Cardiac muscle cell (in vitro differentiated cells and primary cell): ENCODE measurements around the gene KAT7. TPM values are rescaled to one million over a fixed set of nuclear protein-coding genes. Genes with fewer than 3 reads are reported as not detected.

Experiments
- DNase-seq, 2 donors: peaks; one replicate each; pipeline versions ENCODE4 v3.0.0 to v3.0.0-alpha.2; 2010 to 2017; ENCODE audit warnings: low read depth in 1 of 2, low spot score in 1 of 2
- H3K27ac ChIP-seq: fragments of 200-600 bp; sonication (generic); 2 replicates; pipeline ENCODE4 v1.5.1; 2016
- H3K27me3 ChIP-seq: fragments of 200-600 bp; sonication (generic); 2 replicates; pipeline ENCODE4 v1.6.0; 2016; ENCODE audit warnings: control low read depth
- H3K36me3 ChIP-seq: fragments of 200-600 bp; sonication (generic); 2 replicates; pipeline ENCODE4 v1.5.1; 2016; ENCODE audit warnings: control low read depth
- H3K4me1 ChIP-seq: fragments of 200-600 bp; sonication (generic); 2 replicates; pipeline ENCODE4 v1.8.1; 2017; ENCODE audit warnings: low read depth, mild to moderate bottlenecking, mixed run types
- H3K4me3 ChIP-seq: fragments of 200-600 bp; sonication (generic); 2 replicates; pipeline ENCODE4 v1.5.1; 2016; ENCODE audit warnings: mild to moderate bottlenecking
- H3K9me3 ChIP-seq: fragments of 200-600 bp; sonication (generic); 2 replicates; pipeline ENCODE4 v1.5.1; 2017; ENCODE audit warnings: low read depth, mild to moderate bottlenecking, control low read depth
- CTCF ChIP-seq: IDR thresholded peaks from 2 replicates; pipeline ENCODE4 v1.5.1; 2012; ENCODE audit warnings: low read depth, mild to moderate bottlenecking, low read length
- polyA plus RNA-seq: library from polyadenylated mRNA; unstranded; fragments of >200 nt; fragmentation: Nextera tagmentation; extraction: Ambion mirVana; gene quantifications from 2 replicates; pipeline ENCODE4 v1.2.1, GENCODE V29; 2016
- total RNA-seq: library from RNA; depleted of rRNA; stranded (reverse); fragments of >200 nt; gene quantifications from 2 replicates; pipeline ENCODE4 v1.2.3, GENCODE V29; 2016

KAT7 gene
- total and polyA plus RNA-seq, 2 experiments from 2014 or later, result 30.0 to 33.1 TPM

DNA sequence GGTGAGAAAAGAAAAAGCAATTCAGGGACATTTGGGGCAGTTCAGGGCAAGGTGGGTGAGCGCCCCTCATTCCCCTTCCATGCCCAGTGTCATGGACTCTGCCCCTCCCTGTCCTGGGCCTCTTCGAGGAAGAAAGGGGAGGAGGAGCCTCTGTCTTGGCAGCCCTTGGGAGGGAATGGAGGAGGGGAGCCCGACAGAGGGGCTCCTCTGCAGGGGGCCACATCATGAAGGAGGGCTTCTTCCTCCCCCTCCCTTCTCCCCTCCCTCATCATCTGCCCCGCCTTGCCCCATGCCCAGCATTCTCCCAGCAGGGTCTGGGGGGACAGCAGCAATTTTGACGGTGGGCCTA is 92.5 kb downstream of the KAT7 start:
- Histone ChIP-seq H3K4me3 (no peak overlapping the region), H3K27me3 (no peaks in the 10 kb centered on the region)

GRCh38 chr17:49882434-49882833 is 94.0 kb downstream of the KAT7 start:
- no peaks in the 10 kb centered on the region for H3K27me3 ChIP-seq

More for the DNA sequence above, 92.5 kb downstream of the KAT7 start:
- no peak for DNase-seq
- Histone ChIP-seq H3K36me3 (no peaks in the 10 kb centered on the region), H3K27ac (no peak overlapping the region), H3K4me1 (peaks cover 6% of the 10 kb centered on the region), H3K9me3 (no peaks in the 10 kb centered on the region)
- no peak for TF ChIP-seq CTCF

More at GRCh38 chr17:49882434-49882833, 94.0 kb downstream of the KAT7 start:
- TF ChIP-seq CTCF, result no peak
- Histone ChIP-seq H3K36me3 (no peaks in the 10 kb centered on the region), H3K27ac (no peak overlapping the region), H3K4me3 (no peak overlapping the region), H3K9me3 (no peaks in the 10 kb centered on the region), H3K4me1 (peaks cover 6% of the 10 kb centered on the region)
- DNase-seq, result no peak

Other genes with a start within 250 kb of the KAT7 start
- 8.1 and 9.0 TPM in 2 replicates for gene NXPH3, start 212.8 kb upstream of the KAT7 start, total RNA-seq
- 2.1 and 3.4 TPM in 2 replicates for gene NXPH3, start 212.8 kb upstream of the KAT7 start, polyA plus RNA-seq
- gene SPOP, start 110.6 kb upstream of the KAT7 start, total RNA-seq, result 46.0 and 54.4 TPM in 2 replicates
- 92.2 and 111 TPM in 2 replicates for gene SPOP, start 110.6 kb upstream of the KAT7 start, polyA plus RNA-seq
- 73.3 and 139 TPM in 2 replicates for gene SLC35B1, start 80.7 kb upstream of the KAT7 start, total RNA-seq
- 77.0 and 143 TPM in 2 replicates for gene SLC35B1, start 80.7 kb upstream of the KAT7 start, polyA plus RNA-seq
- gene FAM117A, start 24.6 kb upstream of the KAT7 start, total RNA-seq, result 19.2 and 30.9 TPM in 2 replicates
- gene FAM117A, start 24.6 kb upstream of the KAT7 start, polyA plus RNA-seq, result 21.8 and 25.5 TPM in 2 replicates
- gene TAC4, start 59.4 kb downstream of the KAT7 start, total RNA-seq, result not detected in 2 replicates
- gene TAC4, start 59.4 kb downstream of the KAT7 start, polyA plus RNA-seq, result 0.78 TPM in 1 of 2 replicates, not detected in the other
- gene DLX4, start 180.5 kb downstream of the KAT7 start, total RNA-seq, result 0.53 and 0.60 TPM in 2 replicates
- 0.86 and 1.3 TPM in 2 replicates for gene DLX4, start 180.5 kb downstream of the KAT7 start, polyA plus RNA-seq
- gene DLX3, start 206.5 kb downstream of the KAT7 start, total RNA-seq, result 0.14 and 0.63 TPM in 2 replicates
- 1.1 and 2.1 TPM in 2 replicates for gene DLX3, start 206.5 kb downstream of the KAT7 start, polyA plus RNA-seq